ENCODE measurements around the gene FAM83D.

FAM83D gene

DNA sequence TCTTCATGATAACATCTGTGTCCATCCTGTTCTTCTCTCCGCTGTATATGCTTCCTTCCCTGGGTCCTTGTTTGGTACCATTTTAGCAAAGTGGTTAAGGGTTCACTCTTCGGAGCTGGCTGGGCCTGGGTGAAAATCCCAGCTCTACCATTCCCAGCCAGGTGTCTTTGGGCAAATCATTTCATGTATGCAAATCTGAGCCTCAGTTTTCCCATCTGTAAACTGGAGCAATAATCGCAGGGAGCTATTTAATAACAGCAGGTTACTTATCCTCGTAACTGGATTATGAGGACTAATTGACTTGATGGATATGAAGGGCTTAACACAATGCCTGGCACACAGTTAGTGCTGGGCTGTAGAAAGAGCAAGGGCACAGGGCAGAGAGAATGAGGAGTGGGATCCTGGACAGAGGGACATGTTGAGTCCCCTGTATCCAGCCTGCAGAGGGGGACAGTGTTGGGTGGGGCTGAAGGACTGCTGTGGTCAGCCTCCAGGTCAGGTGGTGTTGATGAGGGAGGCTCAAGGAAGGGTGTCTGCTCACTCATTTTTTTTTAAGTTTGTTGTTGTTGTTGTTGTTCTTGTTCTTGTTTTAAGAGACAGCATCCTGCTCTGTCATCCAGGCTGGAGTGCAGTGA is 44.3 kb upstream of the FAM83D start:
- Histone ChIP-seq H3K36me3 (ENCODE audit: low read depth) (no peaks in the 10 kb centered on the region), H3K4me3 (ENCODE audit: severe bottlenecking) (no peak overlapping the region), H3K4me1 (ENCODE audit: insufficient read depth, poor library complexity, severe bottlenecking) (no peaks in the 10 kb centered on the region), H3K9me3 (ENCODE audit: severe bottlenecking) (no peaks in the 10 kb centered on the region), H3K27me3 (ENCODE audit: insufficient read depth, poor library complexity, severe bottlenecking) (no peaks in the 10 kb centered on the region), H3K27ac (ENCODE audit: poor library complexity, severe bottlenecking) (no peak overlapping the region)
- TF ChIP-seq, protein P1, sequence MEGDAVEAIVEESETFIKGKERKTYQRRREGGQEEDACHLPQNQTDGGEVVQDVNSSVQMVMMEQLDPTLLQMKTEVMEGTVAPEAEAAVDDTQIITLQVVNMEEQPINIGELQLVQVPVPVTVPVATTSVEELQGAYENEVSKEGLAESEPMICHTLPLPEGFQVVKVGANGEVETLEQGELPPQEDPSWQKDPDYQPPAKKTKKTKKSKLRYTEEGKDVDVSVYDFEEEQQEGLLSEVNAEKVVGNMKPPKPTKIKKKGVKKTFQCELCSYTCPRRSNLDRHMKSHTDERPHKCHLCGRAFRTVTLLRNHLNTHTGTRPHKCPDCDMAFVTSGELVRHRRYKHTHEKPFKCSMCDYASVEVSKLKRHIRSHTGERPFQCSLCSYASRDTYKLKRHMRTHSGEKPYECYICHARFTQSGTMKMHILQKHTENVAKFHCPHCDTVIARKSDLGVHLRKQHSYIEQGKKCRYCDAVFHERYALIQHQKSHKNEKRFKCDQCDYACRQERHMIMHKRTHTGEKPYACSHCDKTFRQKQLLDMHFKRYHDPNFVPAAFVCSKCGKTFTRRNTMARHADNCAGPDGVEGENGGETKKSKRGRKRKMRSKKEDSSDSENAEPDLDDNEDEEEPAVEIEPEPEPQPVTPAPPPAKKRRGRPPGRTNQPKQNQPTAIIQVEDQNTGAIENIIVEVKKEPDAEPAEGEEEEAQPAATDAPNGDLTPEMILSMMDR (IDR thresholded peaks at IDR 0.05; ENCODE audit: poor library complexity, severe bottlenecking) = no peak
- DNase-seq (ENCODE audit: low spot score) = no peak
- no peak for ATAC-seq (ENCODE audit: low read depth)

DNA sequence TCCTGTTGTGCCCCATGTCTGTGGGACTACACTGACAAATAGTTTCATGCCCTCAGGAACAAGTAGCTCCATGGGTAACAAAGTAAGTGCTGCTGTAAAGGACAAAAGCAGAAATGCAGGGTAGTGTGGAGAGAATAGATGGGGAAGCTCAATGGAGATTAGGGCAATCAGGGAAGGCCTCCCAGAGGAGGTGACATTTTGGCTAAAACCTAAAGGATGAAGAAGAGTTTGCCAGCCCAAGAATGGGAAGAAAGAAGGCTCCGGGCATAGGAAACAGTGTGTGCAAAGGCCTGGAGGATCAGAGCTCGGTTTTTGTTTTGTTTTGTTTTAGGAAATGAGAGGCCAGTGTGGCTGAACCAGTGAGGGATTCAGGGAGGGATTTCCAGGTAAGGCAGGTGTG is 43.6 kb upstream of the FAM83D start:
- TF ChIP-seq, protein P1 (IDR thresholded peaks at IDR 0.05; ENCODE audit: poor library complexity, severe bottlenecking) = no peak
- no peak overlapping the region for H3K4me3 ChIP-seq (ENCODE audit: severe bottlenecking)

DNA sequence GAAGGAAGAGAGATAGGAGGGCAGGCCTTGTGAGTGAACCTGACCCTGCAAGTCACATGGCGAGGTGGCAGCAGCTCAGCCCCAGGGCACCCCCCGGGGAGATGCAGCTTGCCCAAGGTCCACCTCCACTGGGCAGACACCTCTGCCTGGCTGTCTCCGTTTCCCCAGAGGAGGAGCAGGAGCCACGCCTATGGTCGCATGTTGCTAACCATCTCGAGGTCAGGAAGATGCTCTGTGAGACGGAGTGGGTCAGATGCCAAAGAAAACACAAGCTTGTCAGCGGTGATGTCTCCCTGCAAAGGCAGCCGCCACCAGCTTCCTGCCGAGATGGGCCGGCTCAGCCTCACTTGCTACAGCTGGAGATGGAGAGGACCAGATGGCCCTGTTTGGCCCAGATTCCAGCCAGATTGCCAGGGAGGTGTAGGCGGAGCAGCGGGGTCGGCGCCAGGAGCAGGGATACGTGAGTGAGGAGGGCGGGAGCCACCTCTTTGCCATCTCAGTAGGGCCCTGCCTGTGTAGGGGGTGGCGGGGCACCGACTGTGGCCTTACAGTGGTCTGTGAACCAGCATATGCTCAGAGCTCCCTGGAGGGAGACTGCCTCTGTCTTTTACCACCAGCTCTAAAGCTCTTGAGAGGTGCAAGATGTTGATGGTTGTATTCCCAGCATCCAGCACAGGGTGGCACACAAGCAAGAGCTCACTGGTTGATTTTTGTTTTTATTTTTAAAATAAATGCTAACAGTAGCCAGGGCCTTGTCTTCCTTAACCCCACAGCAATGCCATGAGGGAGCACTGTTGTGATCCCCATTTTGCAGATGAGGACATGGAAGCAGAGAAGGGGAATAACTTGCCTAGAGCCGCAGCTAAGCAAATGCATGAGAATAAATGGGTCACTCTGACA is 42.9 kb upstream of the FAM83D start:
- Histone ChIP-seq H3K27ac (ENCODE audit: poor library complexity, severe bottlenecking) (no peak overlapping the region), H3K4me1 (ENCODE audit: insufficient read depth, poor library complexity, severe bottlenecking) (no peaks in the 10 kb centered on the region), H3K36me3 (ENCODE audit: low read depth) (no peaks in the 10 kb centered on the region), H3K27me3 (ENCODE audit: insufficient read depth, poor library complexity, severe bottlenecking) (no peaks in the 10 kb centered on the region), H3K4me3 (ENCODE audit: severe bottlenecking) (no peak overlapping the region), H3K9me3 (ENCODE audit: severe bottlenecking) (no peaks in the 10 kb centered on the region)
- DNase-seq (ENCODE audit: low spot score) (peak; percentile 78), ATAC-seq (ENCODE audit: low read depth) (peak; percentile 21)
- TF ChIP-seq, protein P1 (IDR thresholded peaks at IDR 0.05; ENCODE audit: poor library complexity, severe bottlenecking) = no peak

More for the DNA sequence above, 43.6 kb upstream of the FAM83D start:
- H3K27ac ChIP-seq (ENCODE audit: poor library complexity, severe bottlenecking) = no peak overlapping the region
- DNase-seq (ENCODE audit: low spot score) = no peak
- H3K4me1 ChIP-seq (ENCODE audit: insufficient read depth, poor library complexity, severe bottlenecking) = no peaks in the 10 kb centered on the region
- H3K9me3 ChIP-seq (ENCODE audit: severe bottlenecking) = no peaks in the 10 kb centered on the region
- H3K27me3 ChIP-seq (ENCODE audit: insufficient read depth, poor library complexity, severe bottlenecking) = no peaks in the 10 kb centered on the region
- ATAC-seq (ENCODE audit: low read depth) = no peak
- H3K36me3 ChIP-seq (ENCODE audit: low read depth) = no peaks in the 10 kb centered on the region

DNA sequence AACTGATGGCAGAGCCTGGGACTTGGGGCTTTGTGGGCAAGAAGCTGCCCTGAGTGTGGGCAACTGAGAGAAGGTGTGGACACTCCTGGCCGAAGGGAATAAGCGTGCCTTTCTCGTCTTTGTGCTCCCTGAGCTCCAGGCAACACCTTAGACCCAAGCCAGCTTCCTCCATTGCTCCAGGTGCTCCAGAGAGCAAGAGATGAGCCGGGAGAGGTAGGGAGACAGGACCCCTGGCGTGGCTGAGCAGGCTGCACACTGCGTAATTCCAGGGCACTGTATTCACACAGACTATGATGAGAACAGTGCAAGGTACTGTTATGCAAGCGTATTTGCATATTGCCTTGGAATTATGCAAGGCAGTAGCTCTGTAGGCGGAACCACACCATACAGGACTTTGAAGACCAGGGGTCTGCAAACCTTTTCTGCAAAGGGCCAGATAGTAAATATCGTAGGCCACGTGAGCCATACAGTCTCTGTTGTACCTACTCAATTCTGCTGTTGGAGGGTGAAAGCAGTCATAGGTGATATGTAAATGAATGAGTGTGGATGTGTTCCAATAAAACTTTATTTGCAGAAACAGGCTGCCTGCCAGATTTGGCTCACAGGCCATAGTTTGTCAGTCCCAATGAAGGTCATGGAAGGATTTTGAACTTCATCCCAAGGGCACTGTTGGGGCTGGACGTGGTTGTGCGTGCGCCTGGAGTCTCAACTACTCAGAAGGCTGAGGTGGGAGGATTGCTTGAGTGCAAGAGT is 42.1 kb upstream of the FAM83D start:
- TF ChIP-seq, protein P1 (IDR thresholded peaks at IDR 0.05; ENCODE audit: poor library complexity, severe bottlenecking) = no peak
- Histone ChIP-seq H3K9me3 (ENCODE audit: severe bottlenecking) (no peaks in the 10 kb centered on the region), H3K4me3 (ENCODE audit: severe bottlenecking) (no peak overlapping the region), H3K4me1 (ENCODE audit: insufficient read depth, poor library complexity, severe bottlenecking) (no peaks in the 10 kb centered on the region), H3K36me3 (ENCODE audit: low read depth) (no peaks in the 10 kb centered on the region), H3K27ac (ENCODE audit: poor library complexity, severe bottlenecking) (no peak overlapping the region), H3K27me3 (ENCODE audit: insufficient read depth, poor library complexity, severe bottlenecking) (no peaks in the 10 kb centered on the region)
- no peak for ATAC-seq (ENCODE audit: low read depth)
- no peak for DNase-seq (ENCODE audit: low spot score)
